GM18511 (cell line): ENCODE measurements around the gene S100PBP.

ENCODE experiments used
- ATAC-seq: cut with Tn5 transposase; IDR thresholded peaks from one replicate; pipeline ENCODE4 v1.9.1; 2021; ENCODE audit warnings: mild to moderate bottlenecking, moderate library complexity; ENCODE audit not compliant: unreplicated experiment

S100PBP gene

GRCh38 chr1:32817159-32817814 lies at the start of gene S100PBP, which contains the start of gene YARS1:
Gene S100PBP, plus strand, starts transcription at chr1:32817653. Its CDS starts 8,447 bp downstream, at chr1:32826100.
Gene YARS1, minus strand, starts transcription at chr1:32817358. Its CDS starts 114 bp downstream, at chr1:32817244.
- peak; percentile 87 for ATAC-seq

- no peak for ATAC-seq
These were observed 49.2 kb upstream of the S100PBP start for GRCh38 chr1:32768110-32768850.

- no peak for ATAC-seq
These were observed 47.8 kb upstream of the S100PBP start for GRCh38 chr1:32769524-32770220.

DNA sequence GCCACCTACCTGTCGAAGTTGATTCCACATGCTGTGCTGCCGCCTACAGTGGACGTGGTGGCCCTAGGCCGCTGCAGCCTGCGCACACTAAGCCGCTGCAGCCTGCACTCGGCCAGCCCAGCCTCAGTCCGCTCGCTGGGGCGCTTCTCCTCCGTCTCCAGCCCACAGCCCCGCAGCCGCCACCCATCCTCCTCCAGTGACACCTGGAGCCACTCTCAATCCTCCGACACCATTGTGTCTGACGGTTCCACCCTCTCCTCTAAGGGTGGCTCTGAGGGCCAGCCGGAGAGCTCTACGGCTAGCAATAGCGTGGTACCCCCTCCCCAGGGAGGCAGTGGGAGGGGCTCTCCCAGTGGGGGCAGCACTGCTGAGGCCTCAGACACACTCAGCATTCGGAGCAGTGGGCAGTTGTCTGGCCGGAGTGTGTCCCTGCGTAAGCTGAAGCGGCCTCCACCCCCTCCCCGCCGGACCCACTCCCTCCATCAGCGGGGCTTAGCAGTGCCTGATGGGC lies 47.2 kb upstream of the S100PBP start:
- ATAC-seq = no peak

GRCh38 chr1:32770741-32771548 lies 46.5 kb upstream of the S100PBP start:
- ATAC-seq = no peak

GRCh38 chr1:32771561-32772280 lies 45.7 kb upstream of the S100PBP start:
- ATAC-seq = no peak

DNA sequence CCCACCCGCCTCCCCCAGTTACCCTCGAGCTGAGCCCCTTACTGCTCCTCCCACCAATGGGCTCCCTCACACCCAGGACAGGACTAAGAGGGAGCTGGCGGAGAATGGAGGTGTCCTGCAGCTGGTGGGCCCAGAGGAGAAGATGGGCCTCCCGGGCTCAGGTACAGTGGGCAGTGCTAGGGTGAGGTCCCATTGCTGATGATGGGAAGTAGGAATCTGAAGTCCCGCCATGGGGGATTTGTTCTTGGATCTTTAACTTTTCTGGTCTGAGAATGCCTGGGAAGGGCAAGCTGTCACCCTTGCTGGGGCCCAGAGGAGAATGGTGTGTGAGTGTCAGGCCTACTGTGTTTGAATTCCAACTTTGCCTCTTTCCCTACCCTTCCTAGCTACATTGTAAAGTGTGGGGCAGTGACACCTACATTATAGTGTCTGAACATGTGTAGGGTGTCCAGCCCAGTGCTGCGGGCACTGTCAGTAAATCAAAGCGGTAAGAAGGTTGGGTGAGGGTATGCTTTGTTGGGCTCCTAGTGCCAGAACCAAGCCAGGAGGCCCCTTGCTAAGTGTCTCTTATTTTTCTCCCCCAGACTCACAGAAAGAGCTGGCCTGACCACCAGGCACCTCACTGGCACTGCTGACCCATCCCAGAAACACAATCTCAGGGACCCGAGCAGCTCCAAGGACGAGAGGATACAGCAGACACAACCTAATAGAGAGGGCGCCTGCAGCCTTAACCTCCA lies 45.0 kb upstream of the S100PBP start:
- no peak for ATAC-seq

DNA sequence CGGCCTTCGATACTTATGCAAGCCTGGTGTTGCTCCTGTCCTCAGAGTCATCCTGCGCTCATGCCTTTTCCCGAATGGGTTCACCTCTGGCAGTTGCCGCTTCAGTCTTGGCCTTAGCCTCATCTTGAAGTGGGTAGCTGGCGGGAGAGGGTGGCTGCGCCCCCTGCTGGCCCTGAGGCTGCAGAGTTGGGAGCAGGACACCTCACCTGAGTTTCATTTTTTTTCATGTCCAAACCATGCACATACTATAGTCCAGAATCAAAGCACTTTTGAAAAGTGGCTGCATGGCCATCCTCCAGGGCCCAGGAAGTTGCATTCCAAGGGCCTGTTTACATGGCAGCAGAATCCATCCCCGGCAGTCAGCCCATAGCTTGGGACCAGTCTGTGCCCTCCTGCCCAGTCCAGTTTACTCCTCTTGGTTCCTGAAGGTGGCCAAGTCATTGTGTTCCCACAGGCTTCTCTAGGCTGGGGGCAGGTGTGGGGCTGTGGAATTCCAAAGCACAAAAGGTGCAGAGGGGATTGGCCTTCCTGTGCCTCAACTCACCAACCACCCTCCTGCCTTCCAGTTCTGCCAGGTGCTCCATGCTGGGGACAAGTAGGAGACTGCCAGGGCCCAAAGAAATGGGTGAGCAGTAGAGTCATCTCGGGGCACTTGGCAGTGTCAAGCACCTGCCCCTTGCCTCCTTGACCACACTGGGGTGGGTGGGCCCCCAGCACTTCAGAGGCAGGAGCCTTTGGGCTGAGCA lies 44.3 kb upstream of the S100PBP start:
- ATAC-seq = no peak

DNA sequence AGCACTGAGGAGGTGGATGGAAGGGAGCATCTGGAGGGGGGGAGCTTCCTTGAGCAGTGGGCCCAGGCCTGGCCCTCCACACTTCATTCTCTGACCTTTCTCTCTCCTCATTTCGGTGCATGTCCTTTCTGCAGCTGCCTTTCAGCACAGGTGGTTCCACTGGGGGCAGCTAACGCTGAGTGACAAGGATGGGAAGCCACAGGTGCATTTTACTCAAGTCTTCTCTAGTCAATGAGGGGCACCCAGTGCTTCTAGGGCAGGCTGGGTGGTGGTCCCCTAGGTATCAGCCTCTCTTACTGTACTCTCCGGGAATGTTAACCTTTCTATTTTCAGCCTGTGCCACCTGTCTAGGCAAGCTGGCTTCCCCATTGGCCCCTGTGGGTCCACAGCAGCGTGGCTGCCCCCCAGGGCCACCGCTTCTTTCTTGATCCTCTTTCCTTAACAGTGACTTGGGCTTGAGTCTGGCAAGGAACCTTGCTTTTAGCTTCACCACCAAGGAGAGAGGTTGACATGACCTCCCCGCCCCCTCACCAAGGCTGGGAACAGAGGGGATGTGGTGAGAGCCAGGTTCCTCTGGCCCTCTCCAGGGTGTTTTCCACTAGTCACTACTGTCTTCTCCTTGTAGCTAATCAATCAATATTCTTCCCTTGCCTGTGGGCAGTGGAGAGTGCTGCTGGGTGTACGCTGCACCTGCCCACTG lies 43.5 kb upstream of the S100PBP start:
- ATAC-seq = no peak

GRCh38 chr1:32774464-32774808 lies 43.0 kb upstream of the S100PBP start:
- ATAC-seq = no peak

- ATAC-seq = no peak
These were observed 42.4 kb upstream of the S100PBP start for GRCh38 chr1:32774950-32775634.

- no peak for ATAC-seq
These were observed 41.7 kb upstream of the S100PBP start for GRCh38 chr1:32775640-32776337.

DNA sequence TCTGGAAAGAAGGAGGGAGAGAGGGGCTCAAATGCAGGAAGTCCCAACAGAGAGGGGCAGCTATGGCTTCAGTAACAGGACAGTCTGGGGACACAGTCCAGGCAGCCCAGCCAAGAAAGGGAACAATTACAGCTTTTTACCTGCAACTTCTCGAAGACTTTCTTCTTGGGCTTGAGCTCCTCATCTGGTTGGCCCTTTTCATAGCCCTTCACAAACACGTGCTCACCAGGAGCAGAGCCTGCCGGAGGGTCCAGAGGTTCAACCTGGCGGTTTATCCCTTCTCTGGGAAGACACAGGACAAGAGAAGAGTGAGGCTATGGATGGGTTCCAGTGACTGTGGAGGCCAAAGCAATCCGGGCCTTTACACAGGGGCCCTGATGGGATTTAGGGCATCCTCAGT lies 38.2 kb upstream of the S100PBP start:
- no peak for ATAC-seq

GRCh38 chr1:32780005-32780404 lies 37.4 kb upstream of the S100PBP start:
- no peak for ATAC-seq

DNA sequence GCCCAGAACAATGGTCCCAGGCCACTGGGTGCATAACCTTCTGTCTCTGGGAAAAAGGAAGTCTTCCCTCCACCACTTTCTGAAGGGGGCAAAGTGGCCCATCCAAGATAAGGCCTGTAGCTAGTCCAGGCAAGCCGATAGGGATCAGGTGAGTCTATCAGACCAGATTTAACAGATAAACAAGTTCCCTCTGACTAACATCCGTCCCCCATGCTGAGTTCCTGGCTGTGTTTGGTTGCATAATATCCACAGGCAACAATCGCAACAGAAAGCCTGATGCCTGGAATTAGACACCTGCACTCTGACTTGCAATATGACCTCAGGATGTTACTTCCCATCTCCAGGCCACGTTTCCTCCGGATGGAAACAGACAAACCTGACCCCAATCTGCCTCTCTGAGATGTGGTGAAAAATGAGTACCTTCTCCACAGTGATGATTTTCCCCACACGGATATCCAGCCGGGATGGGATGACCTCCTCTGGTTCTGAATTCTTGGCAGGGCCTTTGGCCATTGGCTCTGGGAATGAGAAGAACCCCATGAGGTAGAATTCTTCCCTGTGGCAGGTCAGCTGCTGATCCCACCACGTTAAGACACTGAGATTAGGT lies 36.7 kb upstream of the S100PBP start:
- ATAC-seq = no peak

GRCh38 chr1:32782086-32782485 lies 35.4 kb upstream of the S100PBP start:
- no peak for ATAC-seq

- no peak for ATAC-seq
These were observed 33.6 kb upstream of the S100PBP start for GRCh38 chr1:32783851-32784250.
